CD4-positive, alpha-beta T cell treated with Interleukin-6 for 4 hours (primary cell): ENCODE measurements around the gene GLTP.
"Not testable (repeated sequence)": the region's sequence is repeated elsewhere in the genome, so short reads cannot be mapped to it uniquely, and the experiment has no call there.

Experiments
- DNase-seq: peaks from one replicate; pipeline ENCODE4 v3.0.0-alpha.2; 2020; ENCODE audit warnings: mixed read lengths

The GLTP gene

GRCh38 chr12:109880043-109880931 is at the start of gene GLTP:
Gene GLTP, minus strand, starts transcription at chr12:109880541. Its CDS starts 167 bp downstream, at chr12:109880374.
- DNase-seq, result peak; percentile 93

GRCh38 chr12:109929326-109929725 is 49.0 kb upstream of the GLTP start:
- not testable (repeated sequence) for DNase-seq

- no peak for DNase-seq
These were observed 47.8 kb upstream of the GLTP start for GRCh38 chr12:109928058-109928656.

GRCh38 chr12:109927622-109928021 is 47.3 kb upstream of the GLTP start:
- peak; percentile 59 for DNase-seq

- no peak for DNase-seq
These were observed 46.3 kb upstream of the GLTP start for GRCh38 chr12:109926488-109927210.

GRCh38 chr12:109926016-109926415 is 45.7 kb upstream of the GLTP start:
- DNase-seq, result no peak

GRCh38 chr12:109925185-109925840 is 45.0 kb upstream of the GLTP start:
- no peak for DNase-seq

- no peak for DNase-seq
These were observed 43.3 kb upstream of the GLTP start for GRCh38 chr12:109923481-109924245.

- no peak for DNase-seq
These were observed 42.7 kb upstream of the GLTP start for GRCh38 chr12:109923038-109923437.

- DNase-seq, result no peak
These were observed 41.6 kb upstream of the GLTP start for GRCh38 chr12:109921982-109922381.

GRCh38 chr12:109920261-109920780 is 40.0 kb upstream of the GLTP start:
- DNase-seq, result no peak

- DNase-seq, result no peak
These were observed 39.1 kb upstream of the GLTP start for GRCh38 chr12:109919456-109919855.

- no peak for DNase-seq
These were observed 35.7 kb upstream of the GLTP start for GRCh38 chr12:109916045-109916444.

GRCh38 chr12:109915171-109916040 is 35.1 kb upstream of the GLTP start:
- DNase-seq, result no peak

- no peak for DNase-seq
These were observed 34.1 kb upstream of the GLTP start for GRCh38 chr12:109914461-109914860.

GRCh38 chr12:109912855-109913321 is 32.5 kb upstream of the GLTP start:
- no peak for DNase-seq

- peak; percentile 23 for DNase-seq
These were observed 30.6 kb upstream of the GLTP start for GRCh38 chr12:109910969-109911348.

- no peak for DNase-seq
These were observed 30.1 kb upstream of the GLTP start for GRCh38 chr12:109910254-109910968.

- DNase-seq, result no peak
These were observed 25.0 kb upstream of the GLTP start for GRCh38 chr12:109905301-109905700.

GRCh38 chr12:109902891-109903418 is 22.6 kb upstream of the GLTP start:
- no peak for DNase-seq
